HFFc6 (cell line): ENCODE measurements around the gene RALY. TPM values are rescaled to one million over a fixed set of nuclear protein-coding genes. Genes with fewer than 3 reads are reported as not detected.

ENCODE experiments used
- DNase-seq: peaks from one replicate; pipeline ENCODE4 v3.0.0-alpha.2; 2018
- H3K27ac Mint-ChIP-seq: 2 replicates; pipeline ENCODE4 v1.8.0; 2020; ENCODE audit warnings: mild to moderate bottlenecking, mixed read lengths
- H3K27me3 Mint-ChIP-seq: 2 replicates; pipeline ENCODE4 v1.8.0; 2021; ENCODE audit warnings: mild to moderate bottlenecking, moderate library complexity, mixed read lengths; ENCODE audit not compliant: insufficient read depth
- H3K36me3 Mint-ChIP-seq: 2 replicates; pipeline ENCODE4 v1.8.0; 2021; ENCODE audit warnings: low read depth, mixed read lengths
- H3K4me1 Mint-ChIP-seq: 2 replicates; pipeline ENCODE4 v1.8.0; 2020; ENCODE audit warnings: low read depth, mixed read lengths
- H3K4me3 Mint-ChIP-seq: 2 replicates; pipeline ENCODE4 v1.8.0; 2020; ENCODE audit warnings: mild to moderate bottlenecking, moderate library complexity, mixed read lengths
- H3K9me3 Mint-ChIP-seq: 2 replicates; pipeline ENCODE4 v1.8.0; 2020; ENCODE audit warnings: mild to moderate bottlenecking, mixed read lengths
- CTCF ChIP-seq: fragments of 200-600 bp; sonication (generic); IDR thresholded peaks from 2 replicates; pipeline ENCODE4 v1.5.0; 2021; ENCODE audit warnings: antibody characterized with exemption, mild to moderate bottlenecking
- total RNA-seq, 6 experiments: library from RNA; stranded (reverse); fragmentation: NEBNext Ultra II Directional; extraction: Animal tissue kit (Norgen Biotek cat#: 25700); gene quantifications; 2 replicates in 1 of 6; 3 replicates in 5 of 6; pipeline ENCODE4 v1.2.3, GENCODE V29; 2021

The RALY gene
- total RNA-seq, 6 experiments from 2014 or later: 108 to 124 (median 118) TPM

GRCh38 chr20:34084227-34084923 lies 90.7 kb downstream of the RALY start:
- Mint-ChIP-seq H3K4me1 (no peaks in the 10 kb centered on the region; the same call in 1 of the 2 replicates), H3K4me3 (no peak overlapping the region), H3K36me3 (peaks cover 43% of the 10 kb centered on the region), H3K27ac (peak overlapping the region; percentile 52), H3K27me3 (peaks cover 7% of the 10 kb centered on the region), H3K9me3 (no peaks in the 10 kb centered on the region)
- no peak for TF ChIP-seq CTCF
- DNase-seq: no peak

- DNase-seq: no peak
- TF ChIP-seq CTCF: no peak
- Mint-ChIP-seq H3K27ac (peak overlapping the region; percentile 2; the same call in 1 of the 2 replicates), H3K27me3 (peaks cover 7% of the 10 kb centered on the region), H3K9me3 (no peaks in the 10 kb centered on the region), H3K4me1 (no peaks in the 10 kb centered on the region; the same call in 1 of the 2 replicates), H3K4me3 (no peak overlapping the region), H3K36me3 (peaks cover 41% of the 10 kb centered on the region)
Measured at GRCh38 chr20:34085544-34086040, 91.9 kb downstream of the RALY start.

GRCh38 chr20:34088305-34089174 lies 94.8 kb downstream of the RALY start:
- peaks cover 39% of the 10 kb centered on the region for H3K36me3 Mint-ChIP-seq
- TF ChIP-seq CTCF: no peak
- no peaks in the 10 kb centered on the region; the same call in 1 of the 2 replicates for H3K4me1 Mint-ChIP-seq
- no peaks in the 10 kb centered on the region for H3K9me3 Mint-ChIP-seq
- DNase-seq: no peak
- H3K4me3 Mint-ChIP-seq: no peak overlapping the region
- peak overlapping the region; percentile 40; the same call in 1 of the 2 replicates for H3K27ac Mint-ChIP-seq
- H3K27me3 Mint-ChIP-seq: peaks cover 7% of the 10 kb centered on the region

- Mint-ChIP-seq H3K4me1 (no peaks in the 10 kb centered on the region; the same call in 1 of the 2 replicates), H3K9me3 (no peaks in the 10 kb centered on the region), H3K36me3 (peaks cover 39% of the 10 kb centered on the region), H3K27me3 (peaks cover 7% of the 10 kb centered on the region), H3K27ac (no peak overlapping the region), H3K4me3 (no peak overlapping the region)
- no peak for TF ChIP-seq CTCF
- DNase-seq: no peak
Measured at GRCh38 chr20:34089175-34089479, 95.4 kb downstream of the RALY start.

- DNase-seq: no peak
- TF ChIP-seq CTCF: no peak
- H3K27ac Mint-ChIP-seq: no peak overlapping the region; the same call in 1 of the 2 replicates
- H3K36me3 Mint-ChIP-seq: peaks cover 40% of the 10 kb centered on the region
- H3K4me1 Mint-ChIP-seq: no peaks in the 10 kb centered on the region; the same call in 1 of the 2 replicates
- H3K27me3 Mint-ChIP-seq: peaks cover 7% of the 10 kb centered on the region
- H3K9me3 Mint-ChIP-seq: no peaks in the 10 kb centered on the region
- H3K4me3 Mint-ChIP-seq: no peak overlapping the region
Measured at GRCh38 chr20:34089655-34090345, 96.1 kb downstream of the RALY start.
